ENCODE data around the gene CLEC16A. TPM values are rescaled to one million over a fixed set of nuclear protein-coding genes. Genes with fewer than 3 reads are reported as not detected.

Gene CLEC16A
- total RNA-seq, 1 donor from 2014 or later: 15.8 TPM

DNA sequence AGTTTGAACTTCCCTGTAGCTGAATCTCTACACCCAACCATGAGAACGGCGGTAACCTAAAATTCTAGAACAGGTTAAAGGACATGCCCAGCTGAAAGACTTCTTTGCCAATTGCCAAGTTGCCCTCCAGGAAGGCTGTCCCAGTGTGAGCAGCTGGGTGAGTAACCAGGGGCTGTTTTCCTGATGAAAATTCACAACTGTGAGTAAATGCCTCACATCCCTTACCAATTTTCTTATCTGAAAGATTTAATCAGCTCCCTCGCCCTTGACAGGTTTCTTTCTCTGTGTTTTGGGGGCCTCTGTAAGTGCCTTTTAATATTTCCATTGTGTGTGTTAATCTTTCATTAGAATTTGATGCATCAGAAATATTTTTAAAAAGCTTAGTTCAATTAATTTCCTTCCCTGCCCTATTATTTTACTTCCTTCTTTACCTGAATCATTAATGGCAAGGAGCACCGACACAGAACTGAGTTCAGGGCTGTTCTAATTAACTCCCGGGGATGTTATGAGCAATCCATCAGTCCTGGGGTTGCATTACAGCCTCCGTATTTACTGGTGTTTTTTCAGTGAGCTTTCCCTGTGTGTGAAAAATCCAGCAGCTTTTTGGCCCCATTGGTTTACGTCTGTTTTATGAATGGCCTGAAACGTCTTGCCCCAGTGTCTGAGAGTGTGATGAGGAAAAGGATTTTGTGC is 152.9 kb downstream of the CLEC16A start:
- Histone ChIP-seq H3K36me3 (ENCODE audit: control insufficient read depth, insufficient read depth, low read length) (no peaks in the 10 kb centered on the region), H3K27me3 (ENCODE audit: control insufficient read depth, insufficient read depth, low read length) (no peaks in the 10 kb centered on the region), H3K4me3 (ENCODE audit: low read depth, low read length) (no peak overlapping the region)
- no peak for DNase-seq (ENCODE audit: low read depth)
- TF ChIP-seq, protein P1, sequence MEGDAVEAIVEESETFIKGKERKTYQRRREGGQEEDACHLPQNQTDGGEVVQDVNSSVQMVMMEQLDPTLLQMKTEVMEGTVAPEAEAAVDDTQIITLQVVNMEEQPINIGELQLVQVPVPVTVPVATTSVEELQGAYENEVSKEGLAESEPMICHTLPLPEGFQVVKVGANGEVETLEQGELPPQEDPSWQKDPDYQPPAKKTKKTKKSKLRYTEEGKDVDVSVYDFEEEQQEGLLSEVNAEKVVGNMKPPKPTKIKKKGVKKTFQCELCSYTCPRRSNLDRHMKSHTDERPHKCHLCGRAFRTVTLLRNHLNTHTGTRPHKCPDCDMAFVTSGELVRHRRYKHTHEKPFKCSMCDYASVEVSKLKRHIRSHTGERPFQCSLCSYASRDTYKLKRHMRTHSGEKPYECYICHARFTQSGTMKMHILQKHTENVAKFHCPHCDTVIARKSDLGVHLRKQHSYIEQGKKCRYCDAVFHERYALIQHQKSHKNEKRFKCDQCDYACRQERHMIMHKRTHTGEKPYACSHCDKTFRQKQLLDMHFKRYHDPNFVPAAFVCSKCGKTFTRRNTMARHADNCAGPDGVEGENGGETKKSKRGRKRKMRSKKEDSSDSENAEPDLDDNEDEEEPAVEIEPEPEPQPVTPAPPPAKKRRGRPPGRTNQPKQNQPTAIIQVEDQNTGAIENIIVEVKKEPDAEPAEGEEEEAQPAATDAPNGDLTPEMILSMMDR (IDR thresholded peaks at IDR 0.05; ENCODE audit: insufficient read depth, low read length, severe bottlenecking): no peak
- no peak for FAIRE-seq

DNA sequence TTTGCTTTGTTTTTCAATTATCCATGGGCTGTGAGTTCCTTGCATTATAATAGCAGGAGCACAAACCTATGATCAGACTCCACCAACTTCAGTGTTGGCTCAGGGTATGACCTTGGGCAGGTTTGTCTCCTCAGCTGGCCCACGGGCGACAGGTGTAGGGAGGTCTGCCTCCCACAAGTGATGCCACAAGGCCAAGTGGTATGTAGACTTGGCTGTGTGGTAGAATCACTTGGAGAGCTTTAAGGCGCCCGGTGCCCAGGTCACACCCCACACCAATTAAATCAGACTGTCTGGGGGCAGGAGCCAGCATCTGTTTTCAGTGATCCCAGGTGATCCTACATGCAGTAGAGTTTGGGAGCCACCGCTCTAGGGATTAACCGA is 153.4 kb downstream of the CLEC16A start:
- DNase-seq (ENCODE audit: low read depth): no peak
- H3K4me3 ChIP-seq (ENCODE audit: low read depth, low read length): no peak overlapping the region

DNA sequence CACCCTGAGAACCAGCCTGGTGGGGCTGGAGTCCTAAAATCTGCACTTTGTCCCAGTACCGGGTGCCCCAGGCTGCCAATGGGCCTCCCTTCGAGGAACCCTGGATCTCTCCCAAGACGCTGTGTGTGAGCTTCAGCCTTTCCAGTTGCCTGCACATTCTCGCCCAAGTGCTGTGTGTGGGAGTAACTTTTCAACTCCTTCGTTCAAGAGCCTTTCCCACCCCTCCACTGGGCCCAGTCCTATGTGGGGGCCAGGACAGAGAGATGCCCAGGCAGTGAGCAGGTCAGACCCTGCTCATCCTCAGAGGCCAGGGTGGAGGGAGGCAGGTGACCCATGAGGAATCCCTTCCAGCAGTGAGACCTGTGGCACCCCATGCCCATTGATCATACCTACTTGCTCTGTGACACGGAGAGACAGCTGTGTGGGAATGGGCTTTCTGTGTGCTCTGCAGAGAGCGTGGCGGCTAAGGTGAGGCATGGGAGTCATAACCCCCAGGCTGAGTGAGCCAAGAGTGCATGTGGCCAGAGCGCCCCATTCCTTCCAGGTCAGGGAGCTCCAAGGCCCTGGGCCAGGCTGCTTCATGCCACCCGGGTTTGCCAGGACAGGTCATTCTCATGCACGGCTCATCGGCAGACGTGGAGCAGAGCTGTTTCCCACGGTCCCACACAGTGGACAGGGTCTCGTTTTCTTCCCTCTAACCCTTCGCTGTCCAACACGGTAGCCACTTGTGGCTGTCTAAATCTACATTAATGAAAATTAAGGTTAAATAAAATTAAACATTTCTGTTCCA is 154.4 kb downstream of the CLEC16A start:
- TF ChIP-seq, protein P1 (IDR thresholded peaks at IDR 0.05; ENCODE audit: insufficient read depth, low read length, severe bottlenecking): no peak
- Histone ChIP-seq H3K36me3 (ENCODE audit: control insufficient read depth, insufficient read depth, low read length) (no peaks in the 10 kb centered on the region), H3K4me3 (ENCODE audit: low read depth, low read length) (no peak overlapping the region), H3K27me3 (ENCODE audit: control insufficient read depth, insufficient read depth, low read length) (no peaks in the 10 kb centered on the region)
- no peak for FAIRE-seq
- no peak for DNase-seq (ENCODE audit: low read depth)

More for the DNA sequence above, 153.4 kb downstream of the CLEC16A start:
- Histone ChIP-seq H3K27me3 (ENCODE audit: control insufficient read depth, insufficient read depth, low read length) (no peaks in the 10 kb centered on the region), H3K36me3 (ENCODE audit: control insufficient read depth, insufficient read depth, low read length) (no peaks in the 10 kb centered on the region)
- FAIRE-seq: no peak
- TF ChIP-seq, protein P1 (IDR thresholded peaks at IDR 0.05; ENCODE audit: insufficient read depth, low read length, severe bottlenecking): no peak

DNA sequence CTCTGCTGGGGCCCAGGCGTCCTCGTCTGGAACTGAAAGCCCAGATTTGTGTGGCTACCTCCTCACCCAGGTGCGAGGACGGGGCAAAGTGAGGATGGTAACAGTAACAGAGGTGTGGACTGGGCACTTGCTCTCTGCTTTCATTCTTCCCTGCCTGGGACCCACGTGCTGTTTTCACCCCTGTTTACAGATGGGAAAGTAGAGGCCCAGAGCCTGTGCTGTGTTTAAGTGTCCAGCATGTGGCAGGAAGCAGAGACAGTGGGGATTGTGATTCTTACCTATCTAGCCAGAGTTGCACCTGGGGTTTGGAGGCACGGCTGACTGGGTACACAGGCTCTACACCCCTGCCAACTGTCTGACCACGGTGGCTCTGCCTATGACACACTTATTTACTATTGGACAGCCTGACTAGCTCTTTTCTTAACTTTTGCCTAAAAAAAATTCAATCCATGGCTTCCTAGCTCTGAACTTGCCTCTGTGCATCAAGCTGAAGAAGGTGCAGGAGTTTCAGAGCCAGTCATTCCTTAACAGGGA is 155.4 kb downstream of the CLEC16A start:
- FAIRE-seq: no peak
- no peaks in the 10 kb centered on the region for H3K36me3 ChIP-seq (ENCODE audit: control insufficient read depth, insufficient read depth, low read length)
- H3K4me3 ChIP-seq (ENCODE audit: low read depth, low read length): no peak overlapping the region
- H3K27me3 ChIP-seq (ENCODE audit: control insufficient read depth, insufficient read depth, low read length): no peaks in the 10 kb centered on the region
- TF ChIP-seq, protein P1 (IDR thresholded peaks at IDR 0.05; ENCODE audit: insufficient read depth, low read length, severe bottlenecking): no peak
- DNase-seq (ENCODE audit: low read depth): no peak

DNA sequence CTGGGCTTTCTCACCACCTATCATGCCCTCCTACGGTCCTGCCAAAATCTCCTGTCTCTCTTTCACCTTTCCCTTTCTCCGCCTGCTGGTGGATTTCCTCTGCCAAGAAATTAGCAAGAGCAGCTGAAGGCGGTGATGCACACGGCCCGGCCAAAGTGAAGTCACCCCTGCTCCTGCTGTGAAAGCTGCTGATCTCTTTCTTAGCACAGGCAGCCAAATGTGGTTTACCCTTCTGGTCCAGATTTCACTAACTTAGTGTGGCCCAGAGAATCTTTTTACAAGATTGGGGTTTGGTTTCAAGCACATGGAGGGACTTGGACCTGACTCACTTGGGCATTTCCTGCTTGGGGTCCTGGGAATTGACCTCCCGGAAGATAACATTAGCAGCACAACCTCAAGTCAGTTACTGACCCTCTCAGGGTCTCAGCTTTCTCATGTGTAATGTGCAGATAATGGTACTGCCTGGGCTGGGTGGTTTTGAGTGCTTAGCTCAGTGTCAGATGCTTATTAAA is 155.9 kb downstream of the CLEC16A start:
- H3K36me3 ChIP-seq (ENCODE audit: control insufficient read depth, insufficient read depth, low read length): no peaks in the 10 kb centered on the region
- H3K27me3 ChIP-seq (ENCODE audit: control insufficient read depth, insufficient read depth, low read length): no peaks in the 10 kb centered on the region
- TF ChIP-seq, protein P1 (IDR thresholded peaks at IDR 0.05; ENCODE audit: insufficient read depth, low read length, severe bottlenecking): no peak
- DNase-seq (ENCODE audit: low read depth): no peak
- no peak overlapping the region for H3K4me3 ChIP-seq (ENCODE audit: low read depth, low read length)
- no peak for FAIRE-seq

Data from bronchial epithelial cell (primary cell).